Adipocyte (in vitro differentiated cells): ENCODE measurements around the gene MOGAT3.

Experiments
- DNase-seq: peaks from one replicate; pipeline ENCODE4 v3.0.0-alpha.2; 2015; ENCODE audit warnings: low read depth
- H3K27me3 ChIP-seq: replicated peaks from 2 replicates; pipeline ENCODE4 v1.7.0; 2013; ENCODE audit warnings: mild to moderate bottlenecking, low read length, moderate library complexity; ENCODE audit not compliant: control insufficient read depth, insufficient read depth
- H3K36me3 ChIP-seq: 2 replicates; pipeline ENCODE4 v1.7.0; 2013; ENCODE audit warnings: low read length, mild to moderate bottlenecking, moderate library complexity; ENCODE audit not compliant: control insufficient read depth, insufficient read depth, severe bottlenecking
- H3K4me1 ChIP-seq: 2 replicates; pipeline ENCODE4 v1.7.0; 2013; ENCODE audit warnings: mild to moderate bottlenecking, low read length, moderate library complexity; ENCODE audit not compliant: control insufficient read depth, insufficient read depth
- H3K4me3 ChIP-seq: 2 replicates; pipeline ENCODE4 v1.7.0; 2013; ENCODE audit warnings: mild to moderate bottlenecking, low read length, moderate library complexity
- H3K9ac ChIP-seq: 2 replicates; pipeline ENCODE4 v1.7.0; 2013; ENCODE audit warnings: mild to moderate bottlenecking, low read length, moderate library complexity
- H3K9me3 ChIP-seq: 2 replicates; pipeline ENCODE4 v1.7.0; 2013; ENCODE audit warnings: mild to moderate bottlenecking, low read length, moderate library complexity; ENCODE audit not compliant: control insufficient read depth

MOGAT3 gene

GRCh38 chr7:101151908-101152651, 48.8 kb downstream of the MOGAT3 start:
- no peak overlapping the region for H3K9ac ChIP-seq
- H3K36me3 ChIP-seq: peaks cover 6% of the 10 kb centered on the region
- H3K27me3 ChIP-seq: no peaks in the 10 kb centered on the region
- no peaks in the 10 kb centered on the region for H3K9me3 ChIP-seq
- H3K4me3 ChIP-seq: no peak overlapping the region
- peaks cover 10% of the 10 kb centered on the region for H3K4me1 ChIP-seq
- DNase-seq: no peak
